Measurements from ENCODE around the gene TXLNA. TPM values are rescaled to one million over a fixed set of nuclear protein-coding genes. Genes with fewer than 3 reads are reported as not detected.
A peak's percentile ranks its signal among the peaks of the same experiment; 100 is the strongest.

TXLNA gene
- total RNA-seq, 1 donor from 2014 or later: 17.2 TPM

DNA sequence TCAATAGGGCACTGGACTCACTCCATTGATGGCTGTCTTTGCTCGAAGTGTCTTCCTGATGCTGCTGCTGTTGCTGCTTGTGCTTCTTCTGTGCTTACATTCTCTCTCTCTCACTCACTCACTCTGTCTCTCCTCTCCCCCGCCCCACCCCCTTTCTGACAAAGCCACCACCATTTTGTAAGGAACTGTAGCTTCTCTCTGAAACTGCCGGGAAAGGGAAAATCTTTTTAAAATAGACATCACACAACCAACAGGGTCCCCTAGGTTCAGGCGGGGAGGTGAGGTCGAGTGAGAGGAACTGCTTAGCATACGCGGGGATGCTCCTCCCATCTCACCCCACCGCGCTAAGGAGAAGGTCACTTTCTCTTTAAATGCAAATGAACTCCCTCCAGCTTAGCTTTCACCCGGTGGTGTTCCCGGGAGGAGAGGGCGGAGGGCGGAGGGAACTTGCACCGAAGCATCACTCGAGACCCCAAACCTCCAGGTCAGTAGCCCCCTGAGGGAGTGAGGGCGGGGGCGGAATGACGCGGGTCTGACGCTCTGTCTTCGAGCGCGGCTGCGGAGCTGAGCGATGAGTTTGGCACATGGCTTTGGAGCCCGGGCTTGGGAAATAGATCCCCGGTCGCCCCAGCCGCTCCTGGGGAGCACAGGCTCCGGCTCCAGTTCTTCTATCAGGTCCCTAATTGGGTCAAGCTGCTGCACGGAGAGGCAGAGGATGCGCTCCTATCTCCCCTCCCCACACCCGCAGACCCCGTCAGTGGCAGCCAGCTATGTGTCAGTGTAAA is 20.9 kb downstream of the TXLNA start, which contains the start of gene CCDC28B:
CCDC28B (plus strand) TSS at position 370 of the 785 bp plus-strand sequence. CDS start 1,341 bp downstream, outside the sequence.
- peak; percentile 75 for DNase-seq
- H3K27ac ChIP-seq (replicated peaks): peak within 1 kb of the TSS; percentile 91
- H3K9me3 ChIP-seq (replicated peaks): no peaks in the 10 kb centered on the region
- peaks cover 73% of the 10 kb centered on the region for H3K4me1 ChIP-seq
- TF ChIP-seq, protein P1, sequence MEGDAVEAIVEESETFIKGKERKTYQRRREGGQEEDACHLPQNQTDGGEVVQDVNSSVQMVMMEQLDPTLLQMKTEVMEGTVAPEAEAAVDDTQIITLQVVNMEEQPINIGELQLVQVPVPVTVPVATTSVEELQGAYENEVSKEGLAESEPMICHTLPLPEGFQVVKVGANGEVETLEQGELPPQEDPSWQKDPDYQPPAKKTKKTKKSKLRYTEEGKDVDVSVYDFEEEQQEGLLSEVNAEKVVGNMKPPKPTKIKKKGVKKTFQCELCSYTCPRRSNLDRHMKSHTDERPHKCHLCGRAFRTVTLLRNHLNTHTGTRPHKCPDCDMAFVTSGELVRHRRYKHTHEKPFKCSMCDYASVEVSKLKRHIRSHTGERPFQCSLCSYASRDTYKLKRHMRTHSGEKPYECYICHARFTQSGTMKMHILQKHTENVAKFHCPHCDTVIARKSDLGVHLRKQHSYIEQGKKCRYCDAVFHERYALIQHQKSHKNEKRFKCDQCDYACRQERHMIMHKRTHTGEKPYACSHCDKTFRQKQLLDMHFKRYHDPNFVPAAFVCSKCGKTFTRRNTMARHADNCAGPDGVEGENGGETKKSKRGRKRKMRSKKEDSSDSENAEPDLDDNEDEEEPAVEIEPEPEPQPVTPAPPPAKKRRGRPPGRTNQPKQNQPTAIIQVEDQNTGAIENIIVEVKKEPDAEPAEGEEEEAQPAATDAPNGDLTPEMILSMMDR (IDR thresholded peaks at IDR 0.05; ENCODE audit: borderline replicate concordance): no peak
- peaks cover 23% of the 10 kb centered on the region for H3K36me3 ChIP-seq
- peak within 1 kb of the TSS; percentile 72 for H3K4me3 ChIP-seq
- intact Hi-C loops (cut with micrococcal nuclease): no loop called here
- H3K27me3 ChIP-seq (ENCODE audit: low read depth): no peaks in the 10 kb centered on the region

DNA sequence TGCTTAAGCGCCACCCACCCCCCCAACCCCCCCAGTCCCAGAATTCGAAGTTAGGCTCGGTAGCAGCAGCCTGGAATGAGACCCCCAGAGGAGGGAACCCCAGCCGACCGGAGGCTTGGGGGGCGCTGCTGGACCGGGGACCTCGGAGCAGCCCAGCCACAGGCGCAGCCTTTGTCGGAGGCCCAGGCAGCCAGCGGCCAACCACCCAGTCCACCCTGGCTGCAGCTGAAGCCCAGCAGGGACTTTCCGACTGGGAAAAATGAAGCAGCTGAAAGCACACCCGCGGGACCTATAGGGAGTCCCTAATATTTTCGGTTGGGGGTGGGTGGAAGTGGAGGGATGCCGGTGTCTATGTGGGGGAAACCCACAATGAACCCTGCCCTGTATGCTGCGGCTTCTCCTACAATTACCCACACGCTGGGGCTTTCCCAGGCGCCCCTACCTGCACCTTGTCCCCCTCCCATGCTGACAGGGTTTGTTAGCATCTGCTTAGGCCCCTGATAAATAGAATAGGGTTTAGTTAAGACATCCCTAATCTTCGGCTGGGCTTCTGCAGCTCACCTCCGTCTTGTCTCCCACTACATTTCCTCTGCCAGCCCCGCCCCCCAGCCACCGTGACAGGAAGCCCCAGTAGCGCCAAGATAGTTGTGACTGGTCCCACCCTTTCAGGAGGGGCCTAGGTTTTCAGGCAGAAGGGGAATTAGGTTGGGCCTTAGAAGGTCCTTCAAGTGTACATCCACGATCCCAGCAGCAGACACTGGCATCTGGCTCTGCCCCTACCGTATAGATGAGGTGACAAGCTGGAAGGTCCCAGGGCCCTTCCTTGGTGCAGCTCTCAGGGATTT is 21.8 kb downstream of the TXLNA start:
- peaks cover 74% of the 10 kb centered on the region for H3K4me1 ChIP-seq
- peak overlapping the region; percentile 72 for H3K4me3 ChIP-seq
- H3K27me3 ChIP-seq (ENCODE audit: low read depth): no peaks in the 10 kb centered on the region
- peak overlapping the region; percentile 91 for H3K27ac ChIP-seq (replicated peaks)
- peak; percentile 77 for DNase-seq
- peaks cover 15% of the 10 kb centered on the region for H3K36me3 ChIP-seq
- no peaks in the 10 kb centered on the region for H3K9me3 ChIP-seq (replicated peaks)
- TF ChIP-seq, protein P1 (IDR thresholded peaks at IDR 0.05; ENCODE audit: borderline replicate concordance): no peak
- intact Hi-C loops (cut with micrococcal nuclease): no loop called here

DNA sequence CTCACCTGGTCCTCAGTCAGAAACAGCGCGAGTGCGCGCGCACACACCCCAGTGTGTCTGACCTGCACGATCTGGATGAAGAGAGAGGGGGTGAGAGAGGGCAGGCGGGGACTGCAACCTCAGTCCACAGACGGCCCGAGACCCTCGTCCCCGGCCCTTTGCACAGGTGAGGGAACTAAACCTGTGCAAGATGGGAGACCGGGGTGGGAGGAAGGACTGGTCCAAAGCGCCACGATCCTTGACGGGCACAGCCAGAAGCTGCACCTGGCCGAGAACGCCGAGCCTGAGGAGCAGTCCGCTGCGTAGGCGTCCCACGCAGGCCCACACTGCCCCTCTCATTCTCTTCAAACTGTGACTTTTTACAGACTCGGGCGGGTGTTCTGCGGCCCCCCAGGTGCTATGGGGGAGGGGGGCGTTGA is 25.5 kb downstream of the TXLNA start:
- no peaks in the 10 kb centered on the region for H3K27me3 ChIP-seq (ENCODE audit: low read depth)
- DNase-seq: no peak
- H3K4me3 ChIP-seq: peak overlapping the region; percentile 78
- peak overlapping the region; percentile 60 for H3K27ac ChIP-seq (replicated peaks)
- intact Hi-C loops (cut with micrococcal nuclease): no loop called here
- TF ChIP-seq, protein P1 (IDR thresholded peaks at IDR 0.05; ENCODE audit: borderline replicate concordance): no peak
- no peaks in the 10 kb centered on the region for H3K9me3 ChIP-seq (replicated peaks)
- H3K4me1 ChIP-seq: peaks cover 51% of the 10 kb centered on the region
- H3K36me3 ChIP-seq: no peaks in the 10 kb centered on the region

DNA sequence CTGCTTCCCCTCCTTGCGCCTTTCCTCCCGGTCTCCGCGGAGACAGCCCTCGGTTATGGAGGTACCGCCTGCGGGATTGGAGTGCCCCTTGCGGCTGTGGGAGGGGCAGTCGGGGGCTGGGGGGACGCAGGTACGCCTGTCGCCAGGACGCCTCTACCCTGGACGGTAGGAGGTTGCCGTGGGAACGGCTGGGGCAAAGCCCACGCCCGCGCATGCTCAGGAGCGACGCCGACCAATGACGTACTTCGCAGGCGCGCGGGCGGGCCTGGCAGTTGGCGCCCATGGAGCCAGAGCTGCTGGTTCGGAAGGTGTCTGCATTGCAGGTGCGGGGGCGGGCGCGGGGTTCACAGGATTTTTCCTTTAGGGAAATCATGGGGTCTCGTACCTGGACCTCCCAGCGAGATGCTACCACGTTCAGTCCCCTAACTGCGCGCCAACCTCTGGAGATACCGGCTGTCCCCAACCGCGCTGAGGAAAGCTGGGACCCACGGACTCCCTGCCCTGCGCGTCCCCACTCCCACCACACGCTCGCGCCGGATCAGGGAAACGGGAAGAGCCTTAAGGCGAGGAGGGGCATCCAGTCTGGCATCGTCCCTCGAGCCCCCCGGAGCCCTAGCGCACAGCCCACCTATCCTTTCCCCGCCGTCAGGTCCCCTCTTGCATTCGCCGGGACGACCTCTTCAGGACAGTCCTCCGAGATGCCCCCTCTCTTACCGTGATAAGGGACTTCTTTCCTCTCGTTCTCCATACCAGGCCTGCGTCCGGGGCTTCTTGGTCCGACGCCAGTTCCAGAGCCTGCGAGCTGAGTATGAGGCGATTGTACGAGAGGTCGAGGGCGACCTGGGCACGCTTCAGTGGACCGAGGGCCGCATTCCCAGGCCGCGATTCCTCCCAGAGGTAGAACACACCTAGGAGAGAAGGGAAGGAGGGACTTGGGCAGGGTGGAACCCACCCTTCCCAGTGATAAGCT is 26.2 kb downstream of the TXLNA start, which contains the start of gene IQCC:
IQCC (plus strand) TSS at position 271 of the 970 bp plus-strand sequence; CDS start at position 282, 11 bp downstream.
- intact Hi-C loops (cut with micrococcal nuclease): no loop called here
- DNase-seq: peak; percentile 84
- no peaks in the 10 kb centered on the region for H3K36me3 ChIP-seq
- no peaks in the 10 kb centered on the region for H3K9me3 ChIP-seq (replicated peaks)
- H3K4me3 ChIP-seq: peak within 1 kb of the TSS; percentile 78
- peak within 1 kb of the TSS; percentile 60 for H3K27ac ChIP-seq (replicated peaks)
- TF ChIP-seq, protein P1 (IDR thresholded peaks at IDR 0.05; ENCODE audit: borderline replicate concordance): no peak
- H3K4me1 ChIP-seq: peaks cover 44% of the 10 kb centered on the region
- no peaks in the 10 kb centered on the region for H3K27me3 ChIP-seq (ENCODE audit: low read depth)

Data from left ventricle myocardium inferior (tissue), 1 donor.